WTC11 (cell line): ENCODE results near the gene ZNF48. TPM values are rescaled to one million over a fixed set of nuclear protein-coding genes. Genes with fewer than 3 reads are reported as not detected.
A peak's percentile ranks its signal among the peaks of the same experiment; 100 is the strongest.

Experiments
- ATAC-seq: fragments of 200-7000 bp; cut with Tn5 transposase; 2 replicates; pipeline ENCODE4 v1.10.0; 2021; ENCODE audit warnings: mild to moderate bottlenecking, moderate library complexity
- CTCF ChIA-PET: fragments of 300-600 bp; sonication (Branson Sonifier 250); formaldehyde crosslinking; loops from one replicate; lab custom pipeline; 2021; ENCODE audit warnings: antibody characterized with exemption; lab: Charles Lee
- POLR2A ChIA-PET: fragments of 350-600 bp; sonication (Branson Sonifier 250); formaldehyde crosslinking; loops from one replicate; lab custom pipeline; 2021; ENCODE audit warnings: antibody characterized with exemption; lab: Charles Lee
- DNase-seq: peaks from one replicate; pipeline ENCODE4 v3.0.0; 2021; ENCODE audit warnings: low spot score
- H3K27ac Mint-ChIP-seq: 2 replicates; pipeline ENCODE4 v1.8.0; 2021; ENCODE audit warnings: mixed read lengths
- H3K27me3 Mint-ChIP-seq: 2 replicates; pipeline ENCODE4 v1.8.0; 2021; ENCODE audit warnings: low read depth, mild to moderate bottlenecking, moderate library complexity, mixed read lengths
- H3K36me3 Mint-ChIP-seq: 2 replicates; pipeline ENCODE4 v1.8.0; 2021; ENCODE audit warnings: mixed read lengths
- H3K4me1 Mint-ChIP-seq: 2 replicates; pipeline ENCODE4 v1.8.0; 2022; ENCODE audit warnings: mixed read lengths
- H3K4me3 Mint-ChIP-seq: 2 replicates; pipeline ENCODE4 v1.8.0; 2021; ENCODE audit warnings: mild to moderate bottlenecking, moderate library complexity, mixed read lengths
- H3K9me3 Mint-ChIP-seq: 2 replicates; pipeline ENCODE4 v1.8.0; 2021; ENCODE audit warnings: mixed read lengths
- FOXJ3 ChIP-seq: sonication (generic); formaldehyde crosslinking; IDR thresholded peaks from 2 replicates; pipeline ENCODE4 v1.9.0; 2021; ENCODE audit warnings: missing genetic modification reagents, mild to moderate bottlenecking, borderline replicate concordance
- FOXK1 ChIP-seq: sonication (generic); formaldehyde crosslinking; IDR thresholded peaks from 2 replicates; pipeline ENCODE4 v1.8.0; 2022; ENCODE audit warnings: mild to moderate bottlenecking, moderate library complexity, missing genetic modification reagents
- FOXP1 ChIP-seq: sonication (generic); formaldehyde crosslinking; IDR thresholded peaks from 2 replicates; pipeline ENCODE4 v1.8.0; 2022; ENCODE audit warnings: missing genetic modification reagents, mild to moderate bottlenecking, moderate library complexity, borderline replicate concordance
- GTF2I ChIP-seq: fragments of 250-450 bp; sonication (Bioruptor Pico); conservative IDR thresholded peaks from 2 replicates; pipeline ENCODE4 v1.4.0; 2021; ENCODE audit warnings: mild to moderate bottlenecking
- JAZF1 ChIP-seq: fragments of 250-450 bp; sonication (Bioruptor Pico); IDR thresholded peaks from 2 replicates; pipeline ENCODE4 v1.9.0; 2021; ENCODE audit warnings: moderate library complexity, mild to moderate bottlenecking, inconsistent platforms
- NFATC4 ChIP-seq: fragments of 250-450 bp; sonication (Bioruptor Pico); IDR thresholded peaks from 2 replicates; pipeline ENCODE4 v1.9.0; 2021; ENCODE audit warnings: mild to moderate bottlenecking
- NFE2L1 ChIP-seq: sonication (generic); formaldehyde crosslinking; IDR thresholded peaks from 2 replicates; pipeline ENCODE4 v1.8.1; 2023; ENCODE audit warnings: missing genetic modification reagents
- NR2C2 ChIP-seq: sonication (generic); formaldehyde crosslinking; IDR thresholded peaks from 2 replicates; pipeline ENCODE4 v1.8.0; 2022; ENCODE audit warnings: mild to moderate bottlenecking, missing genetic modification reagents
- OVOL2 ChIP-seq: fragments of 250-450 bp; sonication (Bioruptor Pico); IDR thresholded peaks from 2 replicates; pipeline ENCODE4 v1.9.0; 2021; ENCODE audit warnings: mild to moderate bottlenecking, borderline replicate concordance
- SMAD4 ChIP-seq: sonication (generic); formaldehyde crosslinking; IDR thresholded peaks from 2 replicates; pipeline ENCODE4 v1.8.0; 2022; ENCODE audit warnings: mild to moderate bottlenecking, missing genetic modification reagents
- TEAD1 ChIP-seq: sonication (generic); formaldehyde crosslinking; IDR thresholded peaks from 2 replicates; pipeline ENCODE4 v1.8.0; 2022; ENCODE audit warnings: mild to moderate bottlenecking, missing genetic modification reagents
- TP53 ChIP-seq: sonication (generic); formaldehyde crosslinking; IDR thresholded peaks from 2 replicates; pipeline ENCODE4 v1.8.1; 2023; ENCODE audit warnings: mild to moderate bottlenecking, missing genetic modification reagents
- ZNF121 ChIP-seq: sonication (generic); formaldehyde crosslinking; IDR thresholded peaks from 2 replicates; pipeline ENCODE4 v1.8.0; 2023; ENCODE audit warnings: missing genetic modification reagents
- total RNA-seq: library from RNA; stranded (reverse); gene quantifications from 3 replicates; pipeline ENCODE4 v1.2.3, GENCODE V29; 2021
- TF ChIP-seq, protein P1 (sequence below): fragments of 250-450 bp; sonication (Bioruptor Pico); IDR thresholded peaks from 2 replicates; pipeline ENCODE4 v1.9.0; 2021; ENCODE audit warnings: moderate library complexity, mild to moderate bottlenecking, inconsistent platforms, borderline replicate concordance
- TF ChIP-seq, protein P2 (sequence below): sonication (generic); formaldehyde crosslinking; IDR thresholded peaks from 2 replicates; pipeline ENCODE4 v1.8.1; 2023; ENCODE audit warnings: mild to moderate bottlenecking, missing genetic modification reagents
- TF ChIP-seq, protein P3 (sequence below): fragments of 250-450 bp; sonication (Bioruptor Pico); IDR thresholded peaks from 2 replicates; pipeline ENCODE4 v1.9.0; 2021; ENCODE audit warnings: mild to moderate bottlenecking, borderline replicate concordance
- TF ChIP-seq, protein P4 (sequence below): sonication (generic); formaldehyde crosslinking; IDR thresholded peaks from 2 replicates; pipeline ENCODE4 v1.8.0; 2023; ENCODE audit warnings: missing genetic modification reagents, mild to moderate bottlenecking, borderline replicate concordance
- TF ChIP-seq, protein P5 (sequence below): sonication (generic); formaldehyde crosslinking; IDR thresholded peaks from 2 replicates; pipeline ENCODE4 v1.8.1; 2022; ENCODE audit warnings: mild to moderate bottlenecking, moderate library complexity, missing genetic modification reagents
- TF ChIP-seq, protein P6 (sequence below): sonication (generic); formaldehyde crosslinking; IDR thresholded peaks from 2 replicates; pipeline ENCODE4 v1.8.1; 2023; ENCODE audit warnings: mild to moderate bottlenecking, moderate library complexity, missing genetic modification reagents
- TF ChIP-seq, protein P7 (sequence below): sonication (generic); formaldehyde crosslinking; IDR thresholded peaks from 2 replicates; pipeline ENCODE4 v1.8.1; 2022; ENCODE audit warnings: missing genetic modification reagents, borderline replicate concordance

ZNF48 gene
- total RNA-seq, 1 experiment from 2014 or later: 39.3 TPM

DNA sequence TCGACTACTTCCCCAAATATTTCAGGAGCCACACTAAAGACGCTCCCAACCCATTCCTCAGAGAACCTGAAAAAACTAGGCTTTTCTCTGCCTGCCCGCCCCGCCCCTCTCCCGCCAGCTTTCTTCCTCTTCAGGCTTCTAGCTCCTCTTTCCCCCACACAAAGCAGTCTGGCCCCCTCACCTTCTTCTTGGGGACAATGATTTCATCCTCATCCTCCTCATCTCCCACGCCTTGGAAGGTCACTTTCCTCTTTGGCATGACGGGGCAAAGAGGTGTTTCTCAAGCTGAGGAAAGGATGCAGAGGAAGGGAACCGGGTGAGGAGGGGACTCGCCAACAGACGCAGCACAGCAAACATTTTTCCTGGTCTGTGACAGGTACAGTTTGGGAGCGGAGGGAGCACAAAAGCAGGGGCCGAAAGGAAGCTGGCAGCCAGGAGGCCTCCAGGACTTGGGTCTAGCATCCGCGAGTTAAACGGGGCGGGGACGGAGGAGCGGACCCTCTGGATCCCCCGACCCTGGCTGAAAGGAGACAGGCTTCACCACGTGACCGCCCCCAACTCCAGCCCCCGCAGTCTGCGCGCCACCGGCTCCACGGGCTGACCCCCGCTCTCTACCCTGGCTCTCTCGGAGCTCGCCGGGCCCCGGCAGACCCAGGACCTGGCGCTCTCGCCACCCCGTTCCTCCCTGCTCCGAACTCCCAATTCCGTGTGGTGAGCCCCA lies 40.6 kb upstream of the ZNF48 start:
- Mint-ChIP-seq H3K9me3 (no peaks in the 10 kb centered on the region), H3K27ac (peak overlapping the region; percentile 98), H3K4me3 (peak overlapping the region; percentile 93), H3K36me3 (peaks cover 35% of the 10 kb centered on the region), H3K27me3 (no peaks in the 10 kb centered on the region; the same call in 1 of the 2 replicates), H3K4me1 (peaks cover 21% of the 10 kb centered on the region)
- ATAC-seq (peak; percentile 43), DNase-seq (peak; percentile 53)
- POLR2A ChIA-PET: interaction anchor here (0.6 to 1.8 kb wide), 6 partner anchors 10 to 231 kb away, joined by 3 to 8 read pairs (median 4); partner anchors contain the start of genes TBC1D10B, ZNF48 and ZNF785
- CTCF ChIA-PET: interaction anchor here (0.9 to 5.0 kb wide), 14 partner anchors 8 to 340 kb away, joined by 3 to 28 read pairs (median 4); partner anchors contain the start of genes DCTPP1, TBC1D10B, TBX6 and ZNF48
- TF ChIP-seq TP53 (CRISPR knock-in tag) (no peak), NFE2L1 (CRISPR knock-in tag) (0 out of 2 replicates have a peak, but pooled peaks have one; percentile 38), TEAD1 (CRISPR knock-in tag) (no peak), NFATC4 (0 out of 2 replicates have a peak, but pooled peaks have one; percentile 29), FOXP1 (peak; percentile 19; the same call in 1 of the 2 replicates), FOXK1 (0 out of 2 replicates have a peak, but pooled peaks have one; percentile 20), NR2C2 (CRISPR knock-in tag) (no peak), OVOL2 (CRISPR knock-in tag) (no peak), JAZF1 (CRISPR knock-in tag) (no peak), GTF2I (CRISPR knock-in tag) (no peak), SMAD4 (CRISPR knock-in tag) (no peak), ZNF121 (CRISPR knock-in tag) (no peak), FOXJ3 (no peak)
- TF ChIP-seq, protein P1, sequence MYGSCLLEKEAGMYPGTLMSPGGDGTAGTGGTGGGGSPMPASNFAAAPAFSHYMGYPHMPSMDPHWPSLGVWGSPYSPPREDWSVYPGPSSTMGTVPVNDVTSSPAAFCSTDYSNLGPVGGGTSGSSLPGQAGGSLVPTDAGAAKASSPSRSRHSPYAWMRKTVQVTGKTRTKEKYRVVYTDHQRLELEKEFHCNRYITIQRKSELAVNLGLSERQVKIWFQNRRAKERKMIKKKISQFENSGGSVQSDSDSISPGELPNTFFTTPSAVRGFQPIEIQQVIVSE (CRISPR knock-in tag): no peak
- TF ChIP-seq, protein P2, sequence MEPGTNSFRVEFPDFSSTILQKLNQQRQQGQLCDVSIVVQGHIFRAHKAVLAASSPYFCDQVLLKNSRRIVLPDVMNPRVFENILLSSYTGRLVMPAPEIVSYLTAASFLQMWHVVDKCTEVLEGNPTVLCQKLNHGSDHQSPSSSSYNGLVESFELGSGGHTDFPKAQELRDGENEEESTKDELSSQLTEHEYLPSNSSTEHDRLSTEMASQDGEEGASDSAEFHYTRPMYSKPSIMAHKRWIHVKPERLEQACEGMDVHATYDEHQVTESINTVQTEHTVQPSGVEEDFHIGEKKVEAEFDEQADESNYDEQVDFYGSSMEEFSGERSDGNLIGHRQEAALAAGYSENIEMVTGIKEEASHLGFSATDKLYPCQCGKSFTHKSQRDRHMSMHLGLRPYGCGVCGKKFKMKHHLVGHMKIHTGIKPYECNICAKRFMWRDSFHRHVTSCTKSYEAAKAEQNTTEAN: no peak
- TF ChIP-seq, protein P3, sequence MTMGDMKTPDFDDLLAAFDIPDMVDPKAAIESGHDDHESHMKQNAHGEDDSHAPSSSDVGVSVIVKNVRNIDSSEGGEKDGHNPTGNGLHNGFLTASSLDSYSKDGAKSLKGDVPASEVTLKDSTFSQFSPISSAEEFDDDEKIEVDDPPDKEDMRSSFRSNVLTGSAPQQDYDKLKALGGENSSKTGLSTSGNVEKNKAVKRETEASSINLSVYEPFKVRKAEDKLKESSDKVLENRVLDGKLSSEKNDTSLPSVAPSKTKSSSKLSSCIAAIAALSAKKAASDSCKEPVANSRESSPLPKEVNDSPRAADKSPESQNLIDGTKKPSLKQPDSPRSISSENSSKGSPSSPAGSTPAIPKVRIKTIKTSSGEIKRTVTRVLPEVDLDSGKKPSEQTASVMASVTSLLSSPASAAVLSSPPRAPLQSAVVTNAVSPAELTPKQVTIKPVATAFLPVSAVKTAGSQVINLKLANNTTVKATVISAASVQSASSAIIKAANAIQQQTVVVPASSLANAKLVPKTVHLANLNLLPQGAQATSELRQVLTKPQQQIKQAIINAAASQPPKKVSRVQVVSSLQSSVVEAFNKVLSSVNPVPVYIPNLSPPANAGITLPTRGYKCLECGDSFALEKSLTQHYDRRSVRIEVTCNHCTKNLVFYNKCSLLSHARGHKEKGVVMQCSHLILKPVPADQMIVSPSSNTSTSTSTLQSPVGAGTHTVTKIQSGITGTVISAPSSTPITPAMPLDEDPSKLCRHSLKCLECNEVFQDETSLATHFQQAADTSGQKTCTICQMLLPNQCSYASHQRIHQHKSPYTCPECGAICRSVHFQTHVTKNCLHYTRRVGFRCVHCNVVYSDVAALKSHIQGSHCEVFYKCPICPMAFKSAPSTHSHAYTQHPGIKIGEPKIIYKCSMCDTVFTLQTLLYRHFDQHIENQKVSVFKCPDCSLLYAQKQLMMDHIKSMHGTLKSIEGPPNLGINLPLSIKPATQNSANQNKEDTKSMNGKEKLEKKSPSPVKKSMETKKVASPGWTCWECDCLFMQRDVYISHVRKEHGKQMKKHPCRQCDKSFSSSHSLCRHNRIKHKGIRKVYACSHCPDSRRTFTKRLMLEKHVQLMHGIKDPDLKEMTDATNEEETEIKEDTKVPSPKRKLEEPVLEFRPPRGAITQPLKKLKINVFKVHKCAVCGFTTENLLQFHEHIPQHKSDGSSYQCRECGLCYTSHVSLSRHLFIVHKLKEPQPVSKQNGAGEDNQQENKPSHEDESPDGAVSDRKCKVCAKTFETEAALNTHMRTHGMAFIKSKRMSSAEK (CRISPR knock-in tag): no peak
- TF ChIP-seq, protein P4, sequence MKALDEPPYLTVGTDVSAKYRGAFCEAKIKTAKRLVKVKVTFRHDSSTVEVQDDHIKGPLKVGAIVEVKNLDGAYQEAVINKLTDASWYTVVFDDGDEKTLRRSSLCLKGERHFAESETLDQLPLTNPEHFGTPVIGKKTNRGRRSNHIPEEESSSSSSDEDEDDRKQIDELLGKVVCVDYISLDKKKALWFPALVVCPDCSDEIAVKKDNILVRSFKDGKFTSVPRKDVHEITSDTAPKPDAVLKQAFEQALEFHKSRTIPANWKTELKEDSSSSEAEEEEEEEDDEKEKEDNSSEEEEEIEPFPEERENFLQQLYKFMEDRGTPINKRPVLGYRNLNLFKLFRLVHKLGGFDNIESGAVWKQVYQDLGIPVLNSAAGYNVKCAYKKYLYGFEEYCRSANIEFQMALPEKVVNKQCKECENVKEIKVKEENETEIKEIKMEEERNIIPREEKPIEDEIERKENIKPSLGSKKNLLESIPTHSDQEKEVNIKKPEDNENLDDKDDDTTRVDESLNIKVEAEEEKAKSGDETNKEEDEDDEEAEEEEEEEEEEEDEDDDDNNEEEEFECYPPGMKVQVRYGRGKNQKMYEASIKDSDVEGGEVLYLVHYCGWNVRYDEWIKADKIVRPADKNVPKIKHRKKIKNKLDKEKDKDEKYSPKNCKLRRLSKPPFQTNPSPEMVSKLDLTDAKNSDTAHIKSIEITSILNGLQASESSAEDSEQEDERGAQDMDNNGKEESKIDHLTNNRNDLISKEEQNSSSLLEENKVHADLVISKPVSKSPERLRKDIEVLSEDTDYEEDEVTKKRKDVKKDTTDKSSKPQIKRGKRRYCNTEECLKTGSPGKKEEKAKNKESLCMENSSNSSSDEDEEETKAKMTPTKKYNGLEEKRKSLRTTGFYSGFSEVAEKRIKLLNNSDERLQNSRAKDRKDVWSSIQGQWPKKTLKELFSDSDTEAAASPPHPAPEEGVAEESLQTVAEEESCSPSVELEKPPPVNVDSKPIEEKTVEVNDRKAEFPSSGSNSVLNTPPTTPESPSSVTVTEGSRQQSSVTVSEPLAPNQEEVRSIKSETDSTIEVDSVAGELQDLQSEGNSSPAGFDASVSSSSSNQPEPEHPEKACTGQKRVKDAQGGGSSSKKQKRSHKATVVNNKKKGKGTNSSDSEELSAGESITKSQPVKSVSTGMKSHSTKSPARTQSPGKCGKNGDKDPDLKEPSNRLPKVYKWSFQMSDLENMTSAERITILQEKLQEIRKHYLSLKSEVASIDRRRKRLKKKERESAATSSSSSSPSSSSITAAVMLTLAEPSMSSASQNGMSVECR (CRISPR knock-in tag): no peak
- TF ChIP-seq, protein P5, sequence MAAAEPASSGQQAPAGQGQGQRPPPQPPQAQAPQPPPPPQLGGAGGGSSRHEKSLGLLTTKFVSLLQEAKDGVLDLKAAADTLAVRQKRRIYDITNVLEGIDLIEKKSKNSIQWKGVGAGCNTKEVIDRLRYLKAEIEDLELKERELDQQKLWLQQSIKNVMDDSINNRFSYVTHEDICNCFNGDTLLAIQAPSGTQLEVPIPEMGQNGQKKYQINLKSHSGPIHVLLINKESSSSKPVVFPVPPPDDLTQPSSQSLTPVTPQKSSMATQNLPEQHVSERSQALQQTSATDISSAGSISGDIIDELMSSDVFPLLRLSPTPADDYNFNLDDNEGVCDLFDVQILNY (CRISPR knock-in tag): 0 out of 2 replicates have a peak, but pooled peaks have one; percentile 1
- TF ChIP-seq, protein P6, sequence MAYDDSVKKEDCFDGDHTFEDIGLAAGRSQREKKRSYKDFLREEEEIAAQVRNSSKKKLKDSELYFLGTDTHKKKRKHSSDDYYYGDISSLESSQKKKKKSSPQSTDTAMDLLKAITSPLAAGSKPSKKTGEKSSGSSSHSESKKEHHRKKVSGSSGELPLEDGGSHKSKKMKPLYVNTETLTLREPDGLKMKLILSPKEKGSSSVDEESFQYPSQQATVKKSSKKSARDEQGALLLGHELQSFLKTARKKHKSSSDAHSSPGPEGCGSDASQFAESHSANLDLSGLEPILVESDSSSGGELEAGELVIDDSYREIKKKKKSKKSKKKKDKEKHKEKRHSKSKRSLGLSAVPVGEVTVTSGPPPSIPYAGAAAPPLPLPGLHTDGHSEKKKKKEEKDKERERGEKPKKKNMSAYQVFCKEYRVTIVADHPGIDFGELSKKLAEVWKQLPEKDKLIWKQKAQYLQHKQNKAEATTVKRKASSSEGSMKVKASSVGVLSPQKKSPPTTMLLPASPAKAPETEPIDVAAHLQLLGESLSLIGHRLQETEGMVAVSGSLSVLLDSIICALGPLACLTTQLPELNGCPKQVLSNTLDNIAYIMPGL (CRISPR knock-in tag): 0 out of 2 replicates have a peak, but pooled peaks have one; percentile 58
- TF ChIP-seq, protein P7, sequence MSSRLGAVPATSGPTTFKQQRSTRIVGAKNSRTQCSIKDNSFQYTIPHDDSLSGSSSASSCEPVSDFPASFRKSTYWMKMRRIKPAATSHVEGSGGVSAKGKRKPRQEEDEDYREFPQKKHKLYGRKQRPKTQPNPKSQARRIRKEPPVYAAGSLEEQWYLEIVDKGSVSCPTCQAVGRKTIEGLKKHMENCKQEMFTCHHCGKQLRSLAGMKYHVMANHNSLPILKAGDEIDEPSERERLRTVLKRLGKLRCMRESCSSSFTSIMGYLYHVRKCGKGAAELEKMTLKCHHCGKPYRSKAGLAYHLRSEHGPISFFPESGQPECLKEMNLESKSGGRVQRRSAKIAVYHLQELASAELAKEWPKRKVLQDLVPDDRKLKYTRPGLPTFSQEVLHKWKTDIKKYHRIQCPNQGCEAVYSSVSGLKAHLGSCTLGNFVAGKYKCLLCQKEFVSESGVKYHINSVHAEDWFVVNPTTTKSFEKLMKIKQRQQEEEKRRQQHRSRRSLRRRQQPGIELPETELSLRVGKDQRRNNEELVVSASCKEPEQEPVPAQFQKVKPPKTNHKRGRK: no peak
